ENCODE results near the gene DPP6.

- no peak for TF ChIP-seq POLR2A (IDR thresholded peaks at IDR 0.05)
- TF ChIP-seq CTCF (IDR thresholded peaks at IDR 0.05), result no peak
Observed at GRCh38 chr7:154685564-154685901, 633.3 kb downstream of the DPP6 start.

All from heart left ventricle (tissue), 13 donors.